ENCODE results near the gene BUD13. TPM values are rescaled to one million over a fixed set of nuclear protein-coding genes. Genes with fewer than 3 reads are reported as not detected.

BUD13 gene
- total RNA-seq, 2 experiments from 2014 or later = 30.2 to 35.6 TPM

DNA sequence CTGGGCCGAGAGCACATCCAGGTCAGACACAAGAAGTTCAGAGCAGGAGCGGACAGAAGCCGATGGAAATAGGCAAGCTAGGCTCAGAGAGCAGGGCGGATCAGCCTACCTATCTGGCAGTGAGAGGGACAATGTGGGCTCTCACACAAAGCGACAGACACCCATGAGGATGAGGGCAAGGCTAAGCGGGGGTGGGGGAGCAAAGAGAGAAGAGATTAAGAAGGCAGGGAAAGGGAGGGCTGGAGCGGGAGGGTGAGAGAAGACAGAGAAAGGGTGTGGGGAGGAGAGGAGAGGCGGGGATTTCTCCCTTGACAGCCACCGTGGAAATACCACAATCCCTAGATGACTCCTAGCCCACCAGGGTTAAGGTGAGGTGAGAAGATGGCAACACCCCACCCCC is 57.9 kb downstream of the BUD13 start:
- Mint-ChIP-seq H3K36me3 (ENCODE audit: low read depth) (no peaks in the 10 kb centered on the region), H3K4me3 (no peak overlapping the region), H3K27ac (no peak overlapping the region), H3K4me1 (no peaks in the 10 kb centered on the region), H3K9me3 (ENCODE audit: low read depth) (no peaks in the 10 kb centered on the region), H3K27me3 (peaks cover 6% of the 10 kb centered on the region)
- POLR2A ChIA-PET = no interaction called here
- no peak for ATAC-seq
- DNase-seq = no peak
- intact Hi-C loops (cut with DNase I, micrococcal nuclease) = no loop called here
- CTCF ChIA-PET = no interaction called here

- no peak for ATAC-seq
- intact Hi-C loops (cut with DNase I, micrococcal nuclease) = no loop called here
- Mint-ChIP-seq H3K4me3 (no peak overlapping the region), H3K9me3 (ENCODE audit: low read depth) (no peaks in the 10 kb centered on the region), H3K27me3 (peaks cover 12% of the 10 kb centered on the region), H3K27ac (no peak overlapping the region), H3K4me1 (no peaks in the 10 kb centered on the region), H3K36me3 (ENCODE audit: low read depth) (no peaks in the 10 kb centered on the region)
- DNase-seq = no peak
- ChIA-PET CTCF (interaction anchor here (0.6 to 0.7 kb wide), 2 partner anchors 51 to 264 kb away, joined by 3 read pairs; no protein-coding TSS in a partner anchor), POLR2A (no interaction called here)
Observed at GRCh38 chr11:116712428-116712827, 60.4 kb downstream of the BUD13 start.

DNA sequence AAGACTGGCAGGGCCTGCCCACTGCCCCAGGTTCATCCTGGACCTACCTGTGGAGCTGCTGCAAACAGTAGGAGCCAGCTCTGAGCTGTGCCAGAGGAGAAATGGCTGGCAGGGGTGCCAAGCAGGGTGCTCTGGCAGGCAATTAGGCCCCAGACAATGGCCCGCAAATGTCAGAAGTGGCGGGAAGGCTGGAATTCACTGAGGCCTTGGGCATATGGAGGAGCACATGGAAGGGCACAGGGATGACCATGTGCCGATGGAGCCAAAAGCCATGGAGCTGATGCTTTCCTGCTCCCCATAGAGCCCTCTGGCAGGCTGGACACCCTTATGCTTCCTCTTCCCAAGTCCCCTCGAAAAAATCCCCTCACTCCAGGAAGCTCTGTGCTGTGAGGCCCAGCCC is 62.0 kb downstream of the BUD13 start:
- ChIA-PET POLR2A (no interaction called here), CTCF (no interaction called here)
- no peak for DNase-seq
- no peak overlapping the region for H3K4me3 Mint-ChIP-seq
- intact Hi-C loops (cut with DNase I, micrococcal nuclease) = no loop called here
- H3K27me3 Mint-ChIP-seq = peaks cover 15% of the 10 kb centered on the region
- no peaks in the 10 kb centered on the region for H3K36me3 Mint-ChIP-seq (ENCODE audit: low read depth)
- H3K27ac Mint-ChIP-seq = no peak overlapping the region
- H3K9me3 Mint-ChIP-seq (ENCODE audit: low read depth) = no peaks in the 10 kb centered on the region
- no peaks in the 10 kb centered on the region for H3K4me1 Mint-ChIP-seq
- ATAC-seq = no peak

DNA sequence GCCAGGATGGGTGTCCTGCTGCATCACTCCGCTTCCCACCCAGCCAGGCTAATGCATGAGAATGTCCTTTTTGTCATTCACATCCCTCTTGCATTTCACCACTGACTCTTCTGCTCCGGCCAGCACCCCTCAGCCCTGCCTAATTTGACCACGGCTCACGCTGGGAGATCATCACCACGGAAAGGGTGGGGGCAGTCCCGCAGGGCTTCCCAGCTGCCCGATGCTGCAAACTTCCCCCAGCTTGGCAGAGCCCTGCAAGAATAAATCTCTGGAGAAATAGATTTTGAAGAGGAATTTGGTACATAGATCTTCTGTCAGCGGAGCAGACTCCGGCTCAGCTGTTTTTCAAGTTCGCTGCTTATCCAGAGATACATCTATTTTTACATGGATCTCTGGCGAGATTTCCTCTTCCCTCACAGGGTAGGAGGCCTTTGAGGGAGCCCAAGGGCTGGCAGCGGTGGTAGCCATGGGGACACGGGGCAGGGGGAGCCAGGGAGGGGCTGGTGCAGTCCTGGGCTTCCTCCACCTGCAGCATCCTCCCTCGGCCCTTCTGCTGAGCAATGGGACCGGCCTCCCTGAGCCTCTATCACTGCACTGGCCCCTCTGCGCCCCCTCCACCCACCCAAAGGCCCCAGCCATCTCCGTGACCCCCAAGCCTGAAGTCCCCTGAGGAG is 62.6 kb downstream of the BUD13 start:
- Mint-ChIP-seq H3K27ac (no peak overlapping the region), H3K9me3 (ENCODE audit: low read depth) (no peaks in the 10 kb centered on the region), H3K27me3 (peaks cover 15% of the 10 kb centered on the region), H3K36me3 (ENCODE audit: low read depth) (no peaks in the 10 kb centered on the region), H3K4me1 (no peaks in the 10 kb centered on the region), H3K4me3 (no peak overlapping the region)
- ATAC-seq (no peak), DNase-seq (no peak)
- CTCF ChIA-PET = no interaction called here
- intact Hi-C loops (cut with DNase I, micrococcal nuclease) = no loop called here
- POLR2A ChIA-PET = no interaction called here

GRCh38 chr11:116707746-116708145 is 65.0 kb downstream of the BUD13 start:
- H3K27ac Mint-ChIP-seq = no peak overlapping the region
- POLR2A ChIA-PET = no interaction called here
- H3K9me3 Mint-ChIP-seq (ENCODE audit: low read depth) = no peaks in the 10 kb centered on the region
- H3K4me1 Mint-ChIP-seq = no peaks in the 10 kb centered on the region
- no peak overlapping the region for H3K4me3 Mint-ChIP-seq
- intact Hi-C loops (cut with DNase I, micrococcal nuclease) = no loop called here
- no peaks in the 10 kb centered on the region for H3K36me3 Mint-ChIP-seq (ENCODE audit: low read depth)
- ATAC-seq (no peak), DNase-seq (no peak)
- CTCF ChIA-PET = no interaction called here
- H3K27me3 Mint-ChIP-seq = peaks cover 20% of the 10 kb centered on the region

GRCh38 chr11:116707161-116707629 is 65.6 kb downstream of the BUD13 start:
- intact Hi-C loops (cut with DNase I, micrococcal nuclease) = no loop called here
- ATAC-seq (no peak), DNase-seq (no peak)
- no peak overlapping the region for H3K27ac Mint-ChIP-seq
- no peaks in the 10 kb centered on the region for H3K4me1 Mint-ChIP-seq
- CTCF ChIA-PET = no interaction called here
- peaks cover 19% of the 10 kb centered on the region for H3K27me3 Mint-ChIP-seq
- no peak overlapping the region for H3K4me3 Mint-ChIP-seq
- POLR2A ChIA-PET = no interaction called here
- H3K36me3 Mint-ChIP-seq (ENCODE audit: low read depth) = no peaks in the 10 kb centered on the region
- H3K9me3 Mint-ChIP-seq (ENCODE audit: low read depth) = no peaks in the 10 kb centered on the region

DNA sequence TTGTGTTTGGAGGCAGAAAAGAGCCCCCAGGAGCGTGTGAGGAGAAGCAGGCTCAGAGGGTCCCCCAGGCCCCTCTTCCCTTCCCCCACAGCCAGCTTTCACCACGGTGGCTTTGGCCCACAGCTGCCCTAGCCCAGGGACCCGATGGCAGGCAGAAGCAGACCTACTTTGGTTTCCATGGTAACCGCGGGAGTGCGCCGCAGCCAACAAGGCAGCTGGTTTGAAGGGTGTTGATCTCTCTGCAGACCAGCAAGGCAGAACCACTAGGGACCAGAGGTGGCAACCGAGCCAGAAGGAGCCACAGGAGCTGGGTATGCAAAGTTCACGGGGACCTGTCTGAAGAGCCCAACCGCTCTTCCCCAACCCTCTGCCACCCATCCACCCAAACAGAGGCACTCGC is 69.4 kb downstream of the BUD13 start:
- CTCF ChIA-PET = no interaction called here
- H3K4me3 Mint-ChIP-seq = no peak overlapping the region
- H3K27ac Mint-ChIP-seq = no peak overlapping the region
- H3K27me3 Mint-ChIP-seq = peaks cover 11% of the 10 kb centered on the region
- no peak for ATAC-seq
- no peaks in the 10 kb centered on the region for H3K4me1 Mint-ChIP-seq
- POLR2A ChIA-PET = no interaction called here
- intact Hi-C loops (cut with DNase I, micrococcal nuclease) = no loop called here
- no peaks in the 10 kb centered on the region for H3K36me3 Mint-ChIP-seq (ENCODE audit: low read depth)
- DNase-seq = no peak
- H3K9me3 Mint-ChIP-seq (ENCODE audit: low read depth) = no peaks in the 10 kb centered on the region

- ATAC-seq = no peak
- Mint-ChIP-seq H3K4me1 (no peaks in the 10 kb centered on the region), H3K27me3 (peaks cover 10% of the 10 kb centered on the region), H3K4me3 (no peak overlapping the region), H3K27ac (no peak overlapping the region), H3K9me3 (ENCODE audit: low read depth) (no peaks in the 10 kb centered on the region), H3K36me3 (ENCODE audit: low read depth) (no peaks in the 10 kb centered on the region)
- no peak for DNase-seq
- intact Hi-C loops (cut with DNase I, micrococcal nuclease) = no loop called here
- ChIA-PET POLR2A (no interaction called here), CTCF (interaction anchor here (1.9 kb wide), 1 partner anchor 11 kb away, joined by 14 read pairs; no protein-coding TSS in a partner anchor)
Observed at GRCh38 chr11:116702772-116703385, 69.9 kb downstream of the BUD13 start.

DNA sequence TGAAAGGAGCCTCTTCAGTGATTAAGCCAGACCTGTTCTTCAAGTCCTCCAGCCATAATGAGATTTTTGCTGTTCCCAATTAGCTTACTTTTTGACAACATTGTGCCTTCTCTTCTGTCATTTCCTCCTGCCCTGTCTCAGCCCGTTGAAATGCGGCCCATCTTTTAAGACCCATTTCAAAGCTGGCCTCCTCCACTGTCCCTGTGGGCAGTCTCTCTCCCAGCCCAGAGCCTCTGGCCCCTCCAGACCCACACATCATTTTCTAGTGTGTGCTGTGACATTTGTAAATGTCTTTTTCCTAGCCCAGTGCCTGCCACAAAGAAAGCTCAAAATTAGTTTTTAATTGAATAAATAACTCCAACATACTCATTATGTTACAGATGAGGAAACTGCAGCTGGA is 70.9 kb downstream of the BUD13 start:
- no peak for ATAC-seq
- H3K27me3 Mint-ChIP-seq = peaks cover 6% of the 10 kb centered on the region
- DNase-seq = no peak
- H3K9me3 Mint-ChIP-seq (ENCODE audit: low read depth) = no peaks in the 10 kb centered on the region
- intact Hi-C loops (cut with DNase I, micrococcal nuclease) = no loop called here
- no peaks in the 10 kb centered on the region for H3K36me3 Mint-ChIP-seq (ENCODE audit: low read depth)
- ChIA-PET CTCF (interaction anchor here (1.9 kb wide), 1 partner anchor 10 kb away, joined by 14 read pairs; no protein-coding TSS in a partner anchor), POLR2A (no interaction called here)
- no peak overlapping the region for H3K4me3 Mint-ChIP-seq
- no peaks in the 10 kb centered on the region for H3K4me1 Mint-ChIP-seq
- H3K27ac Mint-ChIP-seq = no peak overlapping the region

DNA sequence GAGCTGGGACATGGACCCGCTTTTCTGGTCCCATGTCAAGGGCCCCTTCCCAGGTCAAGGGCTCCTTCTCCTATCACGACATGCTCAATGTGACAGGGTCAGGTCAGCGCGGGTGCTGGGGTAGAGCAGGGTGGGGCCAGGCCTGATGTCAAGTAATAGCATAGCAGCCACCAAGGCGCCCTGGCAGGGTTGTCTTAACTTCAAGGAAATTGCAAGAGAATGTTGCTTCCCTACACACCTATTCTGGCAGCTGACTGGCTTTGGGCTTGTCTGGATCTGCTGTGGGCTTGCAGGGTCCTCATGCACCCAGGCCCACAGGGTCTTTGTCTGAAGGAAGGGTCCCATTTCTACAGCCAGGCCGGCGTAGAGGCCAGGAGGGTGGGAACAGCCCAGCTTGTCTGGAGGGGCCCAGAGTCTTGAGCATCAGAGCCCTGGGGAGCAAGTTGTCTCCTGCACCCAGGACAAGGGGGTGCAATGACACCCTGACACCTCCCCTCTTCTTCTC is 71.4 kb downstream of the BUD13 start:
- peaks cover 6% of the 10 kb centered on the region for H3K27me3 Mint-ChIP-seq
- H3K9me3 Mint-ChIP-seq (ENCODE audit: low read depth) = no peaks in the 10 kb centered on the region
- ATAC-seq = no peak
- DNase-seq = no peak
- no peak overlapping the region for H3K4me3 Mint-ChIP-seq
- intact Hi-C loops (cut with DNase I, micrococcal nuclease) = no loop called here
- H3K4me1 Mint-ChIP-seq = no peaks in the 10 kb centered on the region
- ChIA-PET POLR2A (no interaction called here), CTCF (interaction anchor here (1.9 kb wide), 1 partner anchor 9 kb away, joined by 14 read pairs; no protein-coding TSS in a partner anchor)
- H3K36me3 Mint-ChIP-seq (ENCODE audit: low read depth) = no peaks in the 10 kb centered on the region
- H3K27ac Mint-ChIP-seq = no peak overlapping the region

GRCh38 chr11:116700586-116701220 is 72.1 kb downstream of the BUD13 start:
- no peak overlapping the region for H3K27ac Mint-ChIP-seq

More at GRCh38 chr11:116700586-116701220, 72.1 kb downstream of the BUD13 start:
- H3K36me3 Mint-ChIP-seq (ENCODE audit: low read depth) = no peaks in the 10 kb centered on the region
- no peaks in the 10 kb centered on the region for H3K4me1 Mint-ChIP-seq
- DNase-seq (no peak), ATAC-seq (no peak)
- CTCF ChIA-PET = no interaction called here
- H3K27me3 Mint-ChIP-seq = peaks cover 6% of the 10 kb centered on the region
- no peak overlapping the region for H3K4me3 Mint-ChIP-seq
- POLR2A ChIA-PET = no interaction called here
- H3K9me3 Mint-ChIP-seq (ENCODE audit: low read depth) = no peaks in the 10 kb centered on the region
- intact Hi-C loops (cut with DNase I, micrococcal nuclease) = no loop called here
